Fibroblast of lung (primary cell): ENCODE measurements around the gene ARFGAP1. TPM values are rescaled to one million over a fixed set of nuclear protein-coding genes. Genes with fewer than 3 reads are reported as not detected.

Experiments used
- DNase-seq, 2 donors: peaks; one replicate each; pipeline versions ENCODE4 v3.0.0 to v3.0.0-alpha.2; 2010; ENCODE audit warnings: low read depth in 2 of 2
- H2AFZ ChIP-seq: 2 replicates; pipeline ENCODE4 v1.5.1; 2012; ENCODE audit warnings: low read length, control low read depth, inconsistent platforms
- H3K27ac ChIP-seq: 2 replicates; pipeline ENCODE4 v1.5.1; 2011; ENCODE audit warnings: low read length, control low read depth; ENCODE audit not compliant: insufficient read depth
- H3K27me3 ChIP-seq: 2 replicates; pipeline ENCODE4 v1.5.1; 2011; ENCODE audit warnings: mild to moderate bottlenecking, low read length; ENCODE audit not compliant: control insufficient read depth, insufficient read depth
- H3K36me3 ChIP-seq: 2 replicates; pipeline ENCODE4 v1.5.1; 2011; ENCODE audit warnings: low read length; ENCODE audit not compliant: control insufficient read depth, insufficient read depth
- H3K4me1 ChIP-seq: 2 replicates; pipeline ENCODE4 v1.5.1; 2011; ENCODE audit warnings: low read length; ENCODE audit not compliant: control insufficient read depth, insufficient read depth; ENCODE audit errors: extremely low read depth
- H3K4me2 ChIP-seq: 2 replicates; pipeline ENCODE4 v1.5.1; 2011; ENCODE audit warnings: low read length, control low read depth; ENCODE audit not compliant: insufficient read depth; ENCODE audit errors: extremely low read depth
- H3K4me3 ChIP-seq, 4 experiments: fragments of 200-600 bp in 1 of 4; sonication (generic) in 1 of 4; replicated peaks in 1 of 4; 2 replicates each; pipeline ENCODE4 v1.5.1; 2011 to 2016; ENCODE audit warnings: low read length in 4 of 4, low read depth in 3 of 4, mild to moderate bottlenecking in 3 of 4, control low read depth in 2 of 4, inconsistent platforms in 1 of 4, mixed read lengths in 1 of 4; ENCODE audit not compliant: insufficient read depth in 1 of 4; ENCODE audit errors: control extremely low read depth in 1 of 4
- H3K79me2 ChIP-seq: 2 replicates; pipeline ENCODE4 v1.5.1; 2012; ENCODE audit warnings: mild to moderate bottlenecking, low read length, inconsistent platforms; ENCODE audit not compliant: control insufficient read depth, insufficient read depth
- H3K9ac ChIP-seq: 2 replicates; pipeline ENCODE4 v1.5.1; 2011; ENCODE audit warnings: mild to moderate bottlenecking, low read length, control low read depth; ENCODE audit not compliant: insufficient read depth
- H3K9me3 ChIP-seq: 2 replicates; pipeline ENCODE4 v1.5.1; 2012; ENCODE audit warnings: low read depth, low read length; ENCODE audit not compliant: control insufficient read depth, insufficient read depth
- H4K20me1 ChIP-seq: 2 replicates; pipeline ENCODE4 v1.5.1; 2011; ENCODE audit warnings: low read length; ENCODE audit not compliant: control insufficient read depth, insufficient read depth; ENCODE audit errors: extremely low read depth
- EZH2 ChIP-seq: IDR thresholded peaks from 2 replicates; pipeline ENCODE4 v1.5.1; 2012; ENCODE audit warnings: low read length, control low read depth, mild to moderate bottlenecking; ENCODE audit errors: missing control alignments
- polyA plus RNA-seq, 2 donors: library from polyadenylated mRNA; depleted of rRNA in 1 of 2; stranded (reverse) in 1 of 2; unstranded in 1 of 2; fragments of >200 nt; gene quantifications; 2 replicates each; pipeline ENCODE4 v1.2.1, GENCODE V29; 2011 to 2012; ENCODE audit warnings: missing spikeins in 1 of 2
- total RNA-seq: library from RNA; depleted of rRNA; stranded (reverse); fragments of >200 nt; gene quantifications from 2 replicates; pipeline ENCODE4 v1.2.1, GENCODE V29; 2014
- TF ChIP-seq, protein P1 (sequence below), 2 donors: IDR thresholded peaks in 1 of 2; conservative IDR thresholded peaks in 1 of 2; 1 replicate in 1 of 2; 2 replicates in 1 of 2; pipeline ENCODE4 v1.5.1; 2011 to 2012; ENCODE audit warnings: low read length in 2 of 2, control low read depth in 1 of 2, inconsistent platforms in 1 of 2, low read depth in 1 of 2, mild to moderate bottlenecking in 1 of 2

The ARFGAP1 gene
- total and polyA plus RNA-seq, 2 donors (not counting 1 experiment from before 2014, with no cell fraction given) = 37.6 to 42.9 TPM

DNA sequence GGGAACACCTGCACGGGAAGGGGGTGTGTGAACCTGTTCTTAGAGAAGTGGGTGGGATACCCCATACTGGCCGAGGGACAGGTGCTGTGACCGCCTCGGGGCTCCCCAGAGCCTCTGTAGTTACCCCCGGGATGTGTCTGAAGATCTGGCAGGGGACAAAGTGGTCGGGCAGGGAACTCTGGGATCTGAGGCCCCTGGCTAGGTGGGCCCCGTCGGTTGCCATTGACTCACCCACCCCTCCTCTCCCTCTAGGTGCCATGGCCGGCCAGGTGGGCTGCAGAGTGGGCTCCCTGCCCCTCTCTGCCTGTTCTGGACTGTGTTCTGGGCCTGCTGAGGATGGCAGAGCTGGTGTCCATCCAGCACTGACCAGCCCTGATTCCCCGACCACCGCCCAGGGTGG is 32.6 kb upstream of the ARFGAP1 start:
- TF ChIP-seq, protein P1, sequence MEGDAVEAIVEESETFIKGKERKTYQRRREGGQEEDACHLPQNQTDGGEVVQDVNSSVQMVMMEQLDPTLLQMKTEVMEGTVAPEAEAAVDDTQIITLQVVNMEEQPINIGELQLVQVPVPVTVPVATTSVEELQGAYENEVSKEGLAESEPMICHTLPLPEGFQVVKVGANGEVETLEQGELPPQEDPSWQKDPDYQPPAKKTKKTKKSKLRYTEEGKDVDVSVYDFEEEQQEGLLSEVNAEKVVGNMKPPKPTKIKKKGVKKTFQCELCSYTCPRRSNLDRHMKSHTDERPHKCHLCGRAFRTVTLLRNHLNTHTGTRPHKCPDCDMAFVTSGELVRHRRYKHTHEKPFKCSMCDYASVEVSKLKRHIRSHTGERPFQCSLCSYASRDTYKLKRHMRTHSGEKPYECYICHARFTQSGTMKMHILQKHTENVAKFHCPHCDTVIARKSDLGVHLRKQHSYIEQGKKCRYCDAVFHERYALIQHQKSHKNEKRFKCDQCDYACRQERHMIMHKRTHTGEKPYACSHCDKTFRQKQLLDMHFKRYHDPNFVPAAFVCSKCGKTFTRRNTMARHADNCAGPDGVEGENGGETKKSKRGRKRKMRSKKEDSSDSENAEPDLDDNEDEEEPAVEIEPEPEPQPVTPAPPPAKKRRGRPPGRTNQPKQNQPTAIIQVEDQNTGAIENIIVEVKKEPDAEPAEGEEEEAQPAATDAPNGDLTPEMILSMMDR (conservative IDR thresholded peaks at IDR 0.05 in 1 of 2, IDR thresholded peaks at IDR 0.05 in 1 of 2; ENCODE audit: low read depth in 1 of 2, low read length in 2 of 2) = no peak
- TF ChIP-seq EZH2 = no peak
- no peak overlapping the region for H3K27ac ChIP-seq
- no peak overlapping the region for H3K4me2 ChIP-seq
- no peak overlapping the region for H3K4me3 ChIP-seq
- H3K9me3 ChIP-seq = no peaks in the 10 kb centered on the region
- H3K4me1 ChIP-seq = no peaks in the 10 kb centered on the region
- no peaks in the 10 kb centered on the region for H3K36me3 ChIP-seq
- no peaks in the 10 kb centered on the region for H3K79me2 ChIP-seq
- no peak overlapping the region for H2AFZ ChIP-seq
- H3K9ac ChIP-seq = no peak overlapping the region
- no peaks in the 10 kb centered on the region for H4K20me1 ChIP-seq
- no peak for DNase-seq
- no peaks in the 10 kb centered on the region for H3K27me3 ChIP-seq

DNA sequence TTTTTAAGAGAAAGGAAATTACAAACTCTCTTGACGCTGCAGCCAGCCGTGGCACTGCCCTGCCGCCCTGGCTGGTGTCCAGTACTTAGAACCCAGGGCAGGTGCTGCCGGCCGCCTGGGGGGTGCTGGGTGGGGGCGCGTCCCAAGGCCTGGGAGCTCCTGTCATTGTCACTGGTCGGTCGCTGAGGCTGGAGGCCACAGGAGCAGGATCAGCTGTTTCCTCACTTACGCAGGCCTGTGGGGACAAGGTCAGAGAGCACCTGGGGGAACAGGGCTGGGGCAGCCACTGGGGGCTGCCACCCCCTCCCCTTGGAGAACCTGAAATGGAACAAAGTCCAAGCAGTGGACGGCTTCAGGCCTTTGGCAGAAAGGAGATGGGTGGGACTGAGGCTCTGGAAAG is 31.3 kb upstream of the ARFGAP1 start:
- TF ChIP-seq, protein P1 (conservative IDR thresholded peaks at IDR 0.05 in 1 of 2, IDR thresholded peaks at IDR 0.05 in 1 of 2; ENCODE audit: low read depth in 1 of 2, low read length in 2 of 2) = no peak
- TF ChIP-seq EZH2 = no peak
- no peaks in the 10 kb centered on the region for H3K4me1 ChIP-seq
- no peak overlapping the region for H2AFZ ChIP-seq
- no peaks in the 10 kb centered on the region for H3K36me3 ChIP-seq
- no peaks in the 10 kb centered on the region for H3K79me2 ChIP-seq
- no peak overlapping the region for H3K4me3 ChIP-seq
- no peaks in the 10 kb centered on the region for H3K27me3 ChIP-seq
- H3K9me3 ChIP-seq = no peaks in the 10 kb centered on the region
- no peak overlapping the region for H3K4me2 ChIP-seq
- DNase-seq = no peak
- no peaks in the 10 kb centered on the region for H4K20me1 ChIP-seq
- no peak overlapping the region for H3K27ac ChIP-seq
- H3K9ac ChIP-seq = no peak overlapping the region

DNA sequence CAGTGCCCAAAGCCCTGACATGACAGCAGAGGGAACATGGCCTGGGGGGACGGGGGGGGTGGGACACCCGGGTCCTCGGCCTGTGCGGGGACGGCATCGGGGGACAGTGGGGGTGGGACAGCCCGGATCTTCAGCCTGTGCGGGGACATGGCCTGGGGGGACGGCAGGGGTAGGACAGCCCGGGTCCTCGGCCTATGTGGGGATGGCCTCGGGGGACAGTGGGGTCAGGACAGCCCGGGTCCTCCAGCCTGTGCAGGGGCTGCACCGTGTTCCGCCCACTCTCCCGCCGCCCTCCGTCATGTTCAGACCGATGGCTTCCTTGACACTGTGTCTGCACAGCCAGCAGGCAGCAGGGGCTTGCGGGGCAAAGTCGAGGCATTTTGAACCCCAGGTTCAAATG is 29.9 kb upstream of the ARFGAP1 start:
- TF ChIP-seq EZH2 = no peak
- TF ChIP-seq, protein P1 (conservative IDR thresholded peaks at IDR 0.05 in 1 of 2, IDR thresholded peaks at IDR 0.05 in 1 of 2; ENCODE audit: low read depth in 1 of 2, low read length in 2 of 2) = no peak
- no peak overlapping the region for H3K4me3 ChIP-seq
- H3K4me1 ChIP-seq = no peaks in the 10 kb centered on the region
- no peaks in the 10 kb centered on the region for H3K36me3 ChIP-seq
- no peak for DNase-seq
- no peak overlapping the region for H3K4me2 ChIP-seq
- no peaks in the 10 kb centered on the region for H3K79me2 ChIP-seq
- H3K27ac ChIP-seq = no peak overlapping the region
- H3K9ac ChIP-seq = no peak overlapping the region
- no peaks in the 10 kb centered on the region for H4K20me1 ChIP-seq
- no peaks in the 10 kb centered on the region for H3K9me3 ChIP-seq
- H3K27me3 ChIP-seq = no peaks in the 10 kb centered on the region
- H2AFZ ChIP-seq = no peak overlapping the region
